Activated gamma-delta T cell treated with Interleukin-2 at 50 U/mL for 16 hours (primary cell): Measurements from ENCODE around the gene HMG20B.
A peak's percentile ranks its signal among the peaks of the same experiment; 100 is the strongest.

ENCODE experiments used
- DNase-seq: peaks from one replicate; pipeline ENCODE4 v3.0.0-alpha.2; 2020

HMG20B gene

DNA sequence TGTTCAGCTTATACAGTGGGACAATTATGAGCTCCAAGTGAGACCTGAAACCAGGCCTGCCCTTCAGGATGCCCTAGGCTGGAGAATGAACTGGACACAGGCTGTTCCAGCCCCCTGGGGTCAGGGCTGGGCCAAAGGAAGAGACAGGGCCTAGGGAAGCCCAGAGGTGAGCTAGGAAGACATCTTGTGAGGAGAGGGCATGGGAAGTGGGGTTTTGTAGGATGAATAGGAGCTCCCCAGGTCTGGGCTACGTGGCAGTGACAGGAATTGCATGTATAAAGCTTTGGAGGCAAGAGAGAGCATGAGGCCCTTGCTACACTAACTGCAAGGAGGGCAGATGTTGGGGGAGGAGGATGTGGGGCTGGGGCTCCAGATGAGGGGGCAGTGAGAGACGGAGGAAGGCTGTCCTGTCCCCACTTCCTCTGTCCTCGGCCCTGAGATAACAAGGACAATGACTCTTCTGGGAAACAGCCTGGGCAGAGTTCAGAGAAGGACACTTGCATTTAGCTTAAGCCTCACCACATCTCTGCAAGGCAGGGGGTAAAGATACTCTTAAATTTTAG is 35.4 kb downstream of the HMG20B start:
- no peak for DNase-seq

DNA sequence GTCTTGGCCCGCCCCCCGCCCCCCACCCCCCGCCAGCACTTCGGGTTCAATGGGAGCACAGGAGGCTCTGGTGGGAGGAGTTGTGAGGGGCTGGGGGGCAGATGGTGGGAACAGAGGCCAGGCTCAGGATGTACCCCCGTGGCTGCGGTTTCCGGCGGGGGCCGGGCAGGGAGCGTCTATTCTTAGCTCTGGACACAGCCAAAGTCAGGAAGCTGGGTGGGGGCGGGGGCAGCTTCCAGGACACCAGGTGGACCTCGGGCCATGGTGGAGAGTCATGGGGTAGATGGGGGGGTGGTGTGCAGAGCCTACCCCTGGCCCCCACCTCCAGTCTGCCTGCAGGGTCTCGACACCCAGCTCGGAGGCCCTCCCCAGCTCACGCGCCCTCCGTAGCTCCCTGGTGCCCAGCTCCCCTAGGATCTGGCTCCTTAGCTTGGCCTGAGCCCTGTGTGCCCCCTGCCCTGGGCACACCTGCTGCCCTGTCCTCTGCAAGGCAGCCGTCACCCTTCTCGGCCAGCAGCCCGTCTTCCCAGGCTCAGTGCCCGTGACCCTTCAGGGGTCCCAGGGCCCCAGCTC is 36.1 kb downstream of the HMG20B start:
- DNase-seq, result no peak

DNA sequence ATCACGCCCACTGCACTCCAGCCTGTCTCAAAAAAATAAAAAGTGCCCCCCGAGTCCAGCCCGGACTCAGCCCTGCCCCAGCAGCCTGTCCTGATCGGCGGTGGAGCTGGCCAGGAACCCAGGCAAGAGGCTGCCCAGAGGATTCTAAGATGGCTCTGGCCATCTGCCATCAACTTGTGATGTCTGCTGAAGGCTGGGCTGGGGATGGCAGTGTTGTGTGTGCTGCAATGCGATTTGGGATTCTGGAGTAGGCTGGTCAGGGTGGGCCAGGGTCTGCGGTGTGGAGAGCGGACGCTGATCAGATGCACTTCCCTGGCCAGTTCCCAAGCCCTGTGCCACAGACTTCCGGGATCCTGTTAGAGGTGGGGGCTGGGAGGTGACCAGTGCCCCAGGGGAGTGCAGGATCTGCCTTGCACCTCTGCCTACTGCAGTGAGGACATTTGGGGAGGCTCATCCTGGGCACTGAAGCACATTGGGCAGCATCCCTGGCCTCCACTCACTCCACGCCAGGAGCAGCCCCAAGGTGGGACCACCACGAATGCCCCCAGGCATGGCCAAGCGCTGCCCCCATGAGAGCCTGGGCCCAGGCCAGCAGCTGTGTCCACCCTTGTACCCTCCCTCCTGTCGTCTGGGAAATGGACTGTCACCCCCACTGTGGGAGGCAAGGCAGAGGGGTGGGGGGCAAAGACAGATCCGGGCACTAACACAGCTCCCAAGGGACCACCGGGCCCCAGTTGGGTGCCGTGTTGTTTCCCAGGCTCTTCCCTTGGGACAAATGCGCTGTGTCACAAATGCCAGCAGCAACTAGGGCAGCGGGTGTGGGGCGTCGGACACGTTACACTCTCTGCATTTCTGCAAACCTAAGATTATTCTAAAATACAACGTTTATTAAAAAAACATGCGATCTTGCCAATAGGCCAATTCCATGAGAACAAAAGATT is 37.3 kb downstream of the HMG20B start:
- DNase-seq, result no peak

DNA sequence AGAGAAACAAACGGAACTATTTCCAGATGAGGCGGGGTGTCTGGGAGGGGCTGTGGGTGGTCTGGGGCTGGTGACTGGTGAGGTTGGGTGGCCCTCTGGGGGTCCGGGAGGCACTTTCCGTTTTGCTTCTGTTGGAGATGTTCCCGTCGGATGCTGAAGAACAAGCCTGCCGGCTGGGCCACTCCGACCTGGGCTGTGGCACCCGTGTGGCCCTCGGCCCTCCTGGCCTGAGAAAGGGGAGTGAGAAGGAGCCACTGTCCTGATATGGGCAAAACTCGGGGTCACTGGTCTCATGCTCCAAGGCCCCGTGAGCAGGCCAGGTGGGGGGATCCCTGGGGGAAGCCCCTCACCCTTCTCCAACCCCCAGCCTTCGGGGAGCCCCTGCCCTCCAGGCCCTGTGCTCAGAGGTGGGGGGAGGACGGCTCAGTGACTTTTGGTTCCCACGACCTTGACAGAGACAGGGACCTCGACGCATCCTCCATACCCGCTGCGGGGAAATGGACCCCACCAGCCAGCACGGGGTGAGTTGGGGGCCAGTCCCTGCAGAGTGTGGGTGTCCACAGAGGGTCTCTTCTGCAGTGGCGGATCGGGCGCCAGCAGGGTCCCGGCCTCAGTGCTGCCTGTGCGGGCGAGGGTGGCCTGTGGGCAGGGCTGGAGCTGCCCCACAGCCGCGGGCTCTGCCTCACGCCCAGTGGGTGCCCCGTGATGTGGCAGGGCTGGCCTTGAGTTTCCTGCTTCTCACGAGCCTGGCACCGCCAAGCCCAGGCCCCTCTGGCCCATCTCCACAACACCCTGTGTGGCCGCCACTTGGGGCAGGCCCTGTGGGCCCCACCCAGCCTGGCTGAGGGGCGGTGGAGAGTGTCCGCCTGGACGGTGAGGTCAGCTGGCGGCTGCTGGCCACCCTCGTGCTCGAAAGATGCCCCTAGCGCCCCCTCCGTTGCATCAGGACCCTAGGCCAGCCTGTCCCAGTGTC is 38.3 kb downstream of the HMG20B start:
- no peak for DNase-seq

DNA sequence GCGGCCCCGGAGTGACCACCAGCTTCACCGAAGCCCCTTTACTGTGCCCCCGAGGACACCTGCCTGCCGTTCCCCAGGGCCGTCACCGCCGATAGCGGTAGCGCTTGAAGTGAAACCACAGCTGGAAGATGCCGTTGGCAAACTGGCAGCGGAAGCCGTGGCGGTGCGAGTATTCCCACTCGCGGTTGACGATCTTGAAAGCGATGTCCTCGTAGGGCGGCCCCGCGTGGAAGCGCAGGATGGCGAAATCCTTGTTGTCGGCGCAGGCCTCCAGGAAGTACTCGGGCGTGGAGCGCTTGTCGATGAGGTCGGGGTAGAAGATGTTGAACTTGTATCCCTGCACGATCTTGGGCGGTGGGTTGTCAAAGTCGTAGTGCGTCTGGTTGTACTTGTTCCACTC is 39.1 kb downstream of the HMG20B start:
- DNase-seq, result no peak

DNA sequence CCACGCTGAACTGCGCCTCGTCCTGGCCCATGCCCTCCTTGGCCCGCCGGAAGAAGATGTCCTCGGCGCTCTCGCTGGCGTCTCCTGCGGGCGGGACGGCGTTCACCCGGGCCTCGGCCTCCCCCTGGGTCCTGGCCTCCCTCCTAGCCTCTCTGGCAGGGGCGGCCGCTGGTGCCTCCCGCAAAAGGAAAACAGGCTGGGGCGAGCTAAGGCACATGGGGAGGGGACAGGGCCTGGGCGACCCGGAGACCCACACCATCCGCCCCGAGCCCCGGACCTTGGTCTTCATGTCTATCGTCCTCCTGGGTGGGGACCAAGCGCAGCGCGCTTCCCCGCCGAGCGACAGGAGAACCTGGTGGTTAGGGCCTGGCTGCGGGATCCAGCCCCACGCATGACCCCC is 39.6 kb downstream of the HMG20B start:
- DNase-seq, result no peak

DNA sequence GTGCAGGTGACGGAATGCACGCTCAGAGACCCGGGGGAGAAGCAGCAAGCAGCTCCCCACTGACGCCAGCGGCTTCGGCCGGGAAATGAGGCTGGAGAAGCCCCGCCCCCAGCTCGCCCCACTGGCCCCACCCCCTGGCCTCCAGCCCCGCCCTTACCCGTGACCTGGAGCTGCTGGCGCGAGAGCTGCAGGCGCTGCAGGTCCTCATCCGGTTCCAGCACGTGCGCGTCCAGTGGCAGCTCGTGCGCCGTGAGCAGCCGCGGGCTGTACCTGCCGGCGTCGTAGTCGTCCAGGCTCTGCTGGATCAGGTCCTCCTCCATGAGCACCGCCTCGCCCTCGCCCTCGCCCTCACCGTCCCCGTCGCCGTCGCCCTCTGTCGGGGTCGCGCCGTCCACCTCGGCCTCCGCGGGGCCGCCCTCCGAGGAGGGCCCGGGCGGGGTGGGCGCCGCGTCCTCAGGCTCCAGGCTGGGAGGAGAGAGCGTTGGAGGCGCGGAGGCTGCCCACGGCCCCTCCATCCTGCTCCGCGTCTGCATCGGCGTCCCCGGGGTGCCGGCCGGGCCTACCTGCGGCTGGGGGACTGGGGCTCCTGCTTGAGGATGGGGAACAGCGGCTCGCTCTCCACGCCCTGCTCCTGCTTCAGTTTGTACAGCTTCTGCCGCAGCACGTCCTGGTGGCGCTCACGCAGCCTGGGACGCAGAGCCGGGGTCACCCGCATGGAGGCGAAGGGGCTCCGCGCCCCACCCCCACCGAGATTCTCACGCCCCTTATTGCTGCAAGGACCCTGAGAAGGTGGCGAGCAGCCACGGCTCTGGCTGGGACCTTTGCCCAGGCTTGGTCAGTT is 40.4 kb downstream of the HMG20B start:
- no peak for DNase-seq

DNA sequence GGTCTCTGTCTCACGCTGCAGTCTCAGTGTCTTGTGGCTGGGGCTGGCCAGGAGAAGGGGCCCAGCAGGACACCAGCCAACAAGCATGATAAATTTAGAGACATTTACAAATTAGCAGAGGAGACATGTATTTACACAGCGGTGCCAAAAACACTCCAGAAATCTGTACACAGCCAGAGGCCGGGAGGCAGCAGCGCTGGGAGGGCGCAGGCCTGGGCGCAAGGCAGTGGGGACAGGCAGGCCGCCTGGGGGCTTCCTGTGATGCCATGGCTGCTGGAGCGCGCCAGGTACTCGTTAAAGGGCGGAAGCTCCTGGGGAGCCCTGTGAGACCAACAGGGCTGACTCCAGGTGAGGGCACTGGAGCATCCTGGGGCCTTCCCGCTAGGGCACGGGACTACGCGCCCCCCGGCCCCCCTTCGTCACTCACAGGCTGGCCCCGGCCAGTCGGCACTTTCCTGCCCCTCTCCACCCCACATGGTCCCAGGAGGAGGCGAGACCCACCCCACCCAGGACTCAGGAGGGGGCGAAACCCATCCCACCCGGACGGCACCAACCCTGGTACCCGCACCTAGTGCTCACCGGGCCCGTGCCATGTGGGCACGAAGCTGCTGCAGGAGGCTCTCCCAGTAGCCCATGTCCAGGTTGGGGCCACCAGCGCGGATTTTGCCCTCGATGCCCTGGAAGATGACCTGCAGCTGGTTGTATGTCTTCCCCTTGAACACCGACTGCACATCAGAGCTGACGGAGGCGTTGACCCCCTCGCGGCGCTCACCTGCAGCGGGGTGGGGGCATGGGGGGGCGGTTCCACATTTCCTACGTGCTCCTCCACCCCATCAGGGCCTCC is 41.3 kb downstream of the HMG20B start:
- no peak for DNase-seq

DNA sequence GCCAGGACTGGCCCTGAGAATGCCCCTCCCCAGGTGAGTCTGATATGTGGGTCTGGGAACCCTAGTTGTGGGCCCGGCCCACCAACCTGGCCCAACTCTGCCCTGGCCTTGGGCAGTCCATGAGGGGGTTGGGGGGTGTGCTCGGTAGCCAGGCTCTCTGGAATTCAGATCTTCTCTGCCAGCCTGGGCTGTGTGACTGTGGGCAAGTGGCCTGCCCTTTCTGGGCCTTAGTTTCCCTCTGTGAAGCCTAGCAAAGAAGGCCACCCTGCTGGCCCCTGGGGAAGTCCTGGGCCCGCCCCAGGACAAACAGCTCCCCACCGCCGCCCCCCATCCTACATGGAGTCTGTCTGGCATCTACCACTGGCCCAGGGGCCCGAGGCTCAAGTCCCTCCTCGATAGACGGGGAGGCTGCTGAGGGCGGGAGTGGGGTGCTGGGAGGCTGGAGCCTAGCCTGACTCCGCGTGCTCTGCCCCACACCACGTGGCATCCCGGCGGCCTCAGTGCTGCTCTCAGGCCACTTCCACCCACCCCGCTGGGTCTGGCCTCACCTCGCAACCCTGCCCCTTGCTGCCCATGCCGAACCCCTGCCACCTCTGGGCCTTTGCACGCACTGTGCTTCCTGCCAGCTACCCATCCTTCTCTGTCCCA is 42.2 kb downstream of the HMG20B start:
- no peak for DNase-seq

DNA sequence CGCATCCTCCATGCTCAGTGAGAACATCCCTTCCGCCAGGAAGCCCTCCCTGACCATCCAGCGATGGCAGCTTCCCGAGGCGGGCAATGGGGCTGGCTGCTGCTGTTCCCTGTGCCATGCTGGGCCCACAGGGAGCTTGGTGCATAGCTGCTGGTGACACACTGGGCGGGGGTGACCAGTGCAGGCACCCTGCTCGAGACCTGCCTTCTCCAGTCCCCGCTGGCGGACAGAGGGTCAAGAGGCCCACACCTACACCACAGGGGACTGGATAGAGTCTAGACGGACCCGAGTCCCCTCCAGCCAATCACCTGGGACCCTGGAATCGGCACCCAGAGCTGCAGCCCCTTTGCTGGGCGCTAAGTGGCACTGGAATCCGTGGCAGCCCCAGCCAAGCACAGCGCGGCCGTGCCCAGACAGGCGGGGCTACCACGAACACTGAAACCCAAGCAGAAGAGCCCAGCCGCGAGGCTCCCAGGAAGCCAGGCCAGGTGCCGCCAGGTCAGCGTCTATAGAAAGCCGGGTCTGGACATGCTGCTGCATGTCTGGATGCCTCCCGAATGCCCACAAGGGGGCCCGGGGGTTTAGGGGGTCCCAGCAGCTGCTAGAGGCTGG is 42.9 kb downstream of the HMG20B start:
- no peak for DNase-seq

DNA sequence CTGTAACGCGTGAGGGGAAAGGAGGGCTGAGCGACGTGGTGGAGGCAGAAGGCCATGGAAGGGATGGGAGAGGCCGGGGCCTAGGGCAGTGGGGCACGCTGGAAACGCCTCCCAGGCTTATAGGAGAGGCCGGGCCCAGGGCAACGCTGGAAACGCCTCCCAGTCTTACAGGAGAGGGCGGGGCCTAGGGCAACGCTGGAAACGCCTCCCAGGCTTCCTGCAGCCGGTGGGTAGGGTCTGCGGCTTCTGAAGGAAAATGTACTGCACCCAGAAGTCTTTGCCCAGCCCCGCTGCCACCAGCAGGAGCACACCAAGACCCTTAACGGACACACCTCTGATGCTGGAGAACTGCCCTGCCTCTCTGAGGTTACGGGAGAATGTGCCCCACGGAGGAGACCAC is 44.7 kb downstream of the HMG20B start:
- no peak for DNase-seq

DNA sequence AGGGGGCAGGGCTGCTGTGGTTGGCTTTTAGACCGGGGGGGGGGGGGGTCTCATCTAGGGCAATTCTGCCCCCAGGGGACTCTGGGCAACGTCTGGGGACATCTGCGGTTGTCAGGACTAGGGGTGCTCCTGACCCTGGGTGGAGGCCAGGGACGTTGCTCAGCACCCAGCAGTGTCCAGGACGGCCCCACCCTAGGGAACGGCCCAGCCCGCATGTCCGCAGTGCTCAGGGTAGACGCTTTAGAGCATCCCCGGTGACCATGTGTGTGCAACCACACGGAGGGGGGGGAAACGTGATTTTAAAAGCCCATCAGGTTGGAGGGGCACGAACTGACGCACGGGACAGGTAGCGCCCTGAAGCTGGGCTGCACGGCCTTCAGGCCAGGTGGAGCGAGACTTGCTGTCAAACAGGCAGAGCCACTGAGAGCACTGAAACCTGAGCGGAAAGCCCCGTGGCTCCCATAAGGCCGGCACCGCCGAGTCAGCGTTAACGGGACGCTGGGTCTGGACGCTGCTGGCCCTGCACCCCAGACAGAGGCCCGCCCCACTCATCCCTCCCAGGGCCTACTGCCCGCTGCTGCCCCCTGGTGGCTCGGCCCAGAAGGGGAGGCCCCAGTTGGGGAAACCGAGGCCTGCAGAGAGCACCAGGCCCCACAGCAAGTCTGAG is 45.5 kb downstream of the HMG20B start:
- peak; percentile 49 for DNase-seq

DNA sequence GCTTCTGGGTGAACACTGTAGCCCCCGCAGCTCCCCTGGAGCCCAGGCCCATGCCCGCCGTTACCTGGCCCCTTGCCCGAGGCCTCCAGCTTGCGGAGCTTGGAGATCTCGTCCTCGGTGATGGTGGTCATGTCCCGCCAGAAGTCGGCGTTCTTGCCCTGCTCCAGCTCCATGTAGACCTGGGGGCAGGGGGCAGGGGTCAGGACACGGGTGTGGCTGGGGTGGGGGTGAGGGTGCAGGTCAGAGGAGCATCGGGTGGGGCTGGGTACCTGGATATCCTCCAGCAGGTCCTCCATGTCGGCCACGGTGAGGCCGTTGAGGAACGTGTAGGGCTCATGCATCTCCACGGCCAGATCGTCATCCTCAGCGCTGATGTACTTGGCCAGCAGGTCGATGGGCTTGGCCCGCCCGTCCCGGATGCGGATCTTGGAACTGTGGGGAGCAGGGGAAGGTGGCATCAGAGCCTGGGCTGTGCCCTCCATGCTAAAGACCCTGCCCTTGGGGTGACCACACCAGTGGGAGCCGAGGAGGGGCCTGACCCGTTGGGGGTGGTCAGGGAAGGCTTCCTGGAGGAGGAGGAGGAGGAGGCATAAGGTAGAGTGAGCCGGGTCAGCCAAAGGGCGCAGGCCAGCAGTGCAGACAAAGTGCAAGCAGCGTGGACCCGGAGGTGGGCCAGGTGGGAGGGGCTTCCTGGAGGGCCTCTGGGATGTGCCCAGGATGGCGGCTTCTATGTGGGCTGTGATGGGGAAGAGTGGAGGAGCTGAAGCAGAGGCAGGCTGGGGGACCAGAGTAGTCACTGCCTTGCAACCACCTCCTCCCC is 46.3 kb downstream of the HMG20B start:
- DNase-seq, result no peak

DNA sequence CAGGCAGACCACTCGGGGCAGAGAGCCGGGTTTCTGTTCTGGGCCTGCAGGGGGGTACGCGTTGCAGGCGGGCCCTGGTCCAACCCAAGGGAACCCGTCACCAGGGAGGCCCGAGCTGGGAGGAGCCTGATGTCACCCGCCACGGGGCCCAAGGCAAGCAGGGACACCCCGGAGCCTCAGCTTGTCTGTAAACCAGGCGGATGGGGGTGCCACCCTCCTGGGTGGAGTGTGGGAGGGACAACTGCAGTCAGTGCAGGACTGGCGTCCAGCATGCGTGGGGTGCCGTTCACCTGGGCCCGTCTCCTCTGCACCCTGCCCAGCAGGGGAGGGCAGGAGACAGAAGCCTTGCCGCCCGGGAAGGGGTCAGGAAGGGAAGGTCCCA is 46.9 kb downstream of the HMG20B start:
- DNase-seq, result no peak

DNA sequence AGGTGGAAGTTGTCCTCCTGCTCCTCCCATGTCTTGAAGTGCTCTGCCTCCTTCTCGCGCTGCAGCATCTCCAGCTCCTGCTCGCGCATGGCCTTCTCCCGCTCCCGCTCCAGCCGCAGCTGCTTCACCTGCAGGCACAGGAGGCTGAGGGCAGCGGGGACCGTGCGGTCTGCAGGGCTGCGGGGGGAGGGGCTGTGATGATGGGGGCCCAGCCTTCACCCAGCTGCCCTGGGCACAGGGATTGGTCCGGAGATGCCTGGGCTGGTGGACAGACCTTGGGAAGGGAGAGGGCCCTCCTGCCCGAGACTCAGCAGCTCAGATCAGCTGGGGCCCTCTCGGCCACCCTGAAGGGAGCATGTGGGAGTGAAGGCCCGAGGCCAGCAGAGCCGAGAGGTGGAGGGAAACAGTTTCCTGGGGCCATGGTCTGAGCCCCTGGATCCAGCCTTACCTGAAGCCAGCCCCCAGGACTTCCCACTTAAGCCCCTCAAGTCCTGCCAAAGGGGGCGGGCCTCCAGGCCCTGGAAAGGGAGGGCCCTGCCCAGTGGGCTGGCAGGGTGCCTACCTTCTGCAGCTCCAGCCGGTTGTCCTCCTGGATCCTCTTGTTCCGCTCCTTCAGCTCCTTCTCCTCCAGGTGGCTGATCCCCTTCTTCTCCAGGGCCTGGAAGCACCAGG is 47.5 kb downstream of the HMG20B start:
- DNase-seq, result no peak

DNA sequence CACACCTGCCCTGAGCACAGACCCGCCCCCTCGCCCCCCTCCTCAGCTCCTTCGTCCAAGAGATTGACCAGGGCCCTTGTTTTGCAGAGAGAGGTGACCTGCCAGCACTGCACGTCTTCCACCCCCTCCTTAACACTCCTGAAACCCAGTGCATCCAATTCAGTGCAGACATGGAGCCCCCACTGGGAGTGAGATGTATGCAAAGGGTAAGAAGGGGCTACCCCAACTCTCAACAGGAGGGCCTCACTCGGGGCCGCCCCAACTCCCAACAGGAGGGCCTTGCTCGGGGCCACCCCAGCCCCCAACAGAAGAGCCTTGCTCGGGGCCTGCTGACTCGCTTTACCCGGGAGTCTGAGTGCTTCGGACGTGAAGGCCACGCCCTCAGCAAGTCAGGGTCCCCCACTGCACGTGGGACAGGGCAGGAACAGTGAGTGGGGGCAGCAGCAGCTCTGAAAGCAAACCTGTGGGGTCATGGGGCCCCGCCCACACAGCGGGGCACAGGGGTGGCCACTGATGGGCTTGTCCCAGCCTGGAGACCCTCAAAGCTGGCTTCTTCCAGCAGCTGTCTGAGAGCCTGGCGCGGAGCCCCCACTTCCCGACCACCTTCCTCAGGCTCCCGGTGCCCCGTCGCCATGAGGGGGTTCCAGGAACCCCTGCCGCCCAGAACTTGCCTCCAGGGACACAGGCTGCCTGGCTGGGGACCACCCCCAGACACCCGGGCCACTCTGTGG is 48.2 kb downstream of the HMG20B start:
- DNase-seq, result no peak

DNA sequence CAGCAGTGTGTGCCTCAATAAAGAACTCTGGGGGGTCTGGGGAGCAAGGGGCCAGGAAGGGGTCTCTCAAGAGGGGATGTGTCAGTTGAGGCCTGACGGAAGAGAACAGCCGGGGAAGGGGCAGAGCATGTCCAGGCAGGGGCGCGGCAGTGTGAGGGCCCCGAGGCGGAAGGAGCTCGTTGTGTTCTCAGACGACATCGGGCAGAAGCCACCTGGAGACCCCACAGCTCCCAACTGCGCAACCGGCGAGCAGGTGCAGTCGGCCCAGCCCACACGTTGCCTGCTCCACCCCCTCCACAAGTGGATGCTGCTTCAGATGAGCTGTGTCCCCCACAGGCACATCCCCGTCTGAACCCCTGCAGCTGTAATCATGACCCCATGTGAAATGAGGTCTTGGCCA is 48.9 kb downstream of the HMG20B start:
- DNase-seq, result no peak
